GM20000 (cell line): ENCODE results near the gene LPCAT1.

Experiments
- DNase-seq: peaks from one replicate; pipeline ENCODE4 v3.0.0; 2012; ENCODE audit warnings: low spot score
- TF ChIP-seq, protein P1 (sequence below): IDR thresholded peaks from 2 replicates; pipeline ENCODE4 v1.5.1; 2012; ENCODE audit warnings: mild to moderate bottlenecking, control low read depth; ENCODE audit errors: extremely low read depth, missing control alignments

Gene LPCAT1

DNA sequence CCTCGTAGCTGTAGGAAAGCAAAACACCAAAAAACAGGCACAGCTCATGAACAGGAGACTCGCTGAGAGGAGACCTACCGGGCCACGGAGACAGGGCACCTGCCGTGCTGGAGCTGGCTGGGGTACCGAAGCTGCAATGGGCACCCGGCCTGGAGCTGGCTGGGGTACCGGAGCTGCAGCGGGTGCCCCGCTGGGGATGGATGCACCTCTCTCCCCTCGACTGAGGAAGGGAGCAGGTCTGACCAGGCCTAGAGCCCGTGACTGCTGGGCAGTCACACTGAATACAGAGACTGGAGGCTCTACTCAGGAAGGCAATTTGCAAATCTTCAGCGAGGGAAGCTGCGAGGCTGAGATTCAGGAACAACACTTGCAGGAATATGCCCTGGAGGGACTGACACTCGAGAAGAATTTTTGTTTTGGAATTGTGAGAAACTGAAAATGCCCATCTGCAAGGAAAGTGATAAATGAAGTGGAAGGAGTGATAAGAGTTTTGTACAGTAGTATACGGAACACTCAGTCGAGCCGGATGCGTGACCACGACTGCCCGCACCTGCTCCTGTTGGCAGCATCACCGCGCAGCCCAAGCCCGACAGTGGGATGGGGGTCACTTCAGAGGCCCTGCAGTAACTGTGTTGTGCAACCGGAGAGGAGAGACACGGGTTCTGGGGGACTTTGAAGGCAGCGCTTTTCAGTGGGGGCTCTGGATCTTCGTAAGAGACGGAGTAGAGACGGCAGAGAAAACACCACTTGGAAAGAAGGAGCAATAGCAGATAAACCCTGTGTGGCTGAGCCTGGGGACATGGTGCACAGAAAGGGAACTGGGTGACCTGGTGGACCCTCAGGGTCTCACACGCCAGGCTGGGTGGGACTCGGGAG, 27.9 kb upstream of the LPCAT1 start:
- TF ChIP-seq, protein P1, sequence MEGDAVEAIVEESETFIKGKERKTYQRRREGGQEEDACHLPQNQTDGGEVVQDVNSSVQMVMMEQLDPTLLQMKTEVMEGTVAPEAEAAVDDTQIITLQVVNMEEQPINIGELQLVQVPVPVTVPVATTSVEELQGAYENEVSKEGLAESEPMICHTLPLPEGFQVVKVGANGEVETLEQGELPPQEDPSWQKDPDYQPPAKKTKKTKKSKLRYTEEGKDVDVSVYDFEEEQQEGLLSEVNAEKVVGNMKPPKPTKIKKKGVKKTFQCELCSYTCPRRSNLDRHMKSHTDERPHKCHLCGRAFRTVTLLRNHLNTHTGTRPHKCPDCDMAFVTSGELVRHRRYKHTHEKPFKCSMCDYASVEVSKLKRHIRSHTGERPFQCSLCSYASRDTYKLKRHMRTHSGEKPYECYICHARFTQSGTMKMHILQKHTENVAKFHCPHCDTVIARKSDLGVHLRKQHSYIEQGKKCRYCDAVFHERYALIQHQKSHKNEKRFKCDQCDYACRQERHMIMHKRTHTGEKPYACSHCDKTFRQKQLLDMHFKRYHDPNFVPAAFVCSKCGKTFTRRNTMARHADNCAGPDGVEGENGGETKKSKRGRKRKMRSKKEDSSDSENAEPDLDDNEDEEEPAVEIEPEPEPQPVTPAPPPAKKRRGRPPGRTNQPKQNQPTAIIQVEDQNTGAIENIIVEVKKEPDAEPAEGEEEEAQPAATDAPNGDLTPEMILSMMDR: no peak
- DNase-seq: no peak

DNA sequence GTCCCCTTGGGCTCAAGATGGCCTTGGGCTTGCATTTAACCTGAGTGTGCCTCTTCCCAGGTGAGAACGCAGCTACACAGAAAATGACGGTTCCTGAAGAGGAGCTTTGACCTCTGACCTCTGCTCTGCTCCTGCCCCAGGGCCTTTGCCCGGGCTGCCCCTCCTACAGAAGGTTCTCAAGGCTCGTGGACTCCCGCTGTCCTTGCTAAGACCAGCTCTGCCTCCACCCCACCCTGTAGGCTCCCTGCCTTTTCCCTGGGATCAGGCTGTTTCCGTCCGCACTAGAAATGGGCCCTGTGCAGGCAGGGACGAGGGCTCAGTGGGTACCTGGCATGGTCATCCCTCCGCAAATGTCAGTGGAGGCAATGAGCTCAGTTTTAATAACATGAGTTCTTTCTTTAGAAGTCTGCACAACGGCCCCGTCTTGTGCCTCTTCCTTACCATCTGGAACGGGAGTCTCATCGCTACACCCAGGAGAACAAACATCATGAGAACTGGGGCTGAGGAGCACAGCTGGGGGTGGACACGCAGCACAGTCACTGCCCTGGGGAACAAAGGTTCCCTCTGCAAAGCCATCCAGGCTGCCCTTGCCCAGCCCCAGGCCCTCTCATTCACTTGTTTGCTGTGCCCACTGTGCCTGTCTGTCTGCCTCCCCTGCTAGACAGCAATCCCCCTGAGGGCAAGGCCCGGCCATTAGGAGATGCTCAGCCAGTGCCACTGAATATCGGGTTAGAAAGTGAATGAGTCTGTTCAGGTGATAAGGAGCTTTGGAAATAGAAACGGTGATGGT, 26.7 kb upstream of the LPCAT1 start:
- no peak for DNase-seq
- TF ChIP-seq, protein P1: no peak

DNA sequence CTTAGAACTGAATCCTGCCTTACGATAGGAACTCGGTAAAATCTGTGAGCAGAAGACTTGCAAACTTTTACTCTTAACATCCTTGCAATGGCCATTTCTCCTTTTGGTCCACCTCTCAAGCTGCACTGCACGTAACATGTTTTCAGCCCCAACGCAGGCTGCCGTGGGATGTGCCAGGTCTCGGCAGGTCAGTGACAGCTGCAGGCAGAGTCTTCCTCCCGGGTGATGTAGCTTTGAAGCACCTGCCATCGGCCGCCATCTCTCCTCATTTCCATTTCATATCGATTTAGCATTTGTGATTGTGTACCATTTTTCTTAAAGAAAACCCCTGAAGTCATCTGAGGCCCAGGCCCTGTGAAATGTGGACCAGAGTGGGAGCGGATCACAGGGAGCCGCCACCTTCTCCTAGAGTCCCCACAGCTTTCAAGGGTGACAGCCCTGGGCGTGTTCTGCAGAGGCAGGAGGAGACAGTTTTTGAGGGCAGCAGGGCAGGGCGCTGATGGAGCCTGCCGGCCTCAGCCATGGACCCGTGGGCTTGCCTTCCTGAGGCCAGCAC, 25.8 kb upstream of the LPCAT1 start:
- DNase-seq: no peak
- TF ChIP-seq, protein P1: no peak

- TF ChIP-seq, protein P1: no peak
- no peak for DNase-seq
These were observed 25.1 kb upstream of the LPCAT1 start for GRCh38 chr5:1548702-1549474.

GRCh38 chr5:1547655-1548054, 23.9 kb upstream of the LPCAT1 start:
- DNase-seq: no peak
- TF ChIP-seq, protein P1: no peak

- DNase-seq: no peak
- TF ChIP-seq, protein P1: no peak
These were observed 23.5 kb upstream of the LPCAT1 start for GRCh38 chr5:1547236-1547635.
